Astrocyte (in vitro differentiated cells and primary cell): ENCODE data around the gene PIM3. TPM values are rescaled to one million over a fixed set of nuclear protein-coding genes. Genes with fewer than 3 reads are reported as not detected.

ENCODE experiments used
- DNase-seq: peaks from one replicate; pipeline ENCODE4 v3.0.0-alpha.2; 2010; ENCODE audit warnings: low read depth
- FAIRE-seq: peaks from 2 replicates; lab custom pipeline; 2011; peaks lifted over from hg19 to GRCh38; lab: Jason Lieb, UNC
- H2AFZ ChIP-seq: 2 replicates; pipeline ENCODE4 v1.6.0; 2012; ENCODE audit warnings: low read depth, low read length, inconsistent platforms
- H3K27ac ChIP-seq: 2 replicates; pipeline ENCODE4 v1.5.1; 2011; ENCODE audit warnings: low read depth, low read length, inconsistent platforms
- H3K27me3 ChIP-seq: 2 replicates; pipeline ENCODE4 v1.6.0; 2011; ENCODE audit warnings: low read length, inconsistent platforms; ENCODE audit not compliant: insufficient read depth
- H3K36me3 ChIP-seq: 2 replicates; pipeline ENCODE4 v1.5.1; 2011; ENCODE audit warnings: low read length, inconsistent platforms; ENCODE audit not compliant: insufficient read depth
- H3K4me1 ChIP-seq: 2 replicates; pipeline ENCODE4 v1.5.1; 2011; ENCODE audit warnings: low read length, inconsistent platforms; ENCODE audit not compliant: insufficient read depth
- H3K4me2 ChIP-seq: 2 replicates; pipeline ENCODE4 v1.6.0; 2012; ENCODE audit warnings: low read length, inconsistent platforms
- H3K4me3 ChIP-seq: 2 replicates; pipeline ENCODE4 v1.5.1; 2011; ENCODE audit warnings: low read depth, mild to moderate bottlenecking, low read length, inconsistent platforms; ENCODE audit not compliant: insufficient read depth
- H3K79me2 ChIP-seq: 2 replicates; pipeline ENCODE4 v1.6.0; 2012; ENCODE audit warnings: mild to moderate bottlenecking, low read length, inconsistent platforms; ENCODE audit not compliant: insufficient read depth
- H3K9ac ChIP-seq: 2 replicates; pipeline ENCODE4 v1.6.0; 2012; ENCODE audit warnings: mild to moderate bottlenecking, low read length, inconsistent platforms
- H3K9me3 ChIP-seq: 2 replicates; pipeline ENCODE4 v1.5.1; 2012; ENCODE audit warnings: low read depth, mild to moderate bottlenecking, low read length, inconsistent platforms; ENCODE audit not compliant: insufficient read depth
- H4K20me1 ChIP-seq: 2 replicates; pipeline ENCODE4 v1.6.0; 2012; ENCODE audit warnings: low read length, inconsistent platforms; ENCODE audit not compliant: insufficient read depth
- H3K27ac Mint-ChIP-seq: one replicate; pipeline ENCODE4 v1.8.0; 2021; ENCODE audit warnings: mild to moderate bottlenecking, mixed read lengths; ENCODE audit not compliant: unreplicated experiment
- H3K27me3 Mint-ChIP-seq: one replicate; pipeline ENCODE4 v1.8.0; 2021; ENCODE audit warnings: low read depth, mixed read lengths; ENCODE audit not compliant: unreplicated experiment
- H3K36me3 Mint-ChIP-seq: one replicate; pipeline ENCODE4 v1.8.0; 2021; ENCODE audit warnings: low read depth, mixed read lengths; ENCODE audit not compliant: unreplicated experiment
- H3K4me1 Mint-ChIP-seq: one replicate; pipeline ENCODE4 v1.8.0; 2021; ENCODE audit warnings: low read depth, mixed read lengths; ENCODE audit not compliant: unreplicated experiment
- H3K4me3 Mint-ChIP-seq: one replicate; pipeline ENCODE4 v1.8.0; 2021; ENCODE audit warnings: mild to moderate bottlenecking, moderate library complexity, mixed read lengths; ENCODE audit not compliant: unreplicated experiment
- H3K9me3 Mint-ChIP-seq: one replicate; pipeline ENCODE4 v1.8.0; 2021; ENCODE audit warnings: mild to moderate bottlenecking, mixed read lengths; ENCODE audit not compliant: unreplicated experiment
- CTCF ChIP-seq: IDR thresholded peaks from 2 replicates; pipeline ENCODE4 v1.5.1; 2011; ENCODE audit warnings: low read depth, mild to moderate bottlenecking, inconsistent platforms, low read length, moderate library complexity; ENCODE audit not compliant: insufficient read depth
- EZH2 ChIP-seq: IDR thresholded peaks from 2 replicates; pipeline ENCODE4 v1.6.1; 2012; ENCODE audit warnings: mild to moderate bottlenecking, low read length, inconsistent platforms; ENCODE audit not compliant: insufficient read depth
- total RNA-seq: library from RNA; stranded (reverse); gene quantifications from 2 replicates; pipeline ENCODE4 v1.2.1, GENCODE V29; 2021

Gene PIM3
- total RNA-seq, 1 donor from 2014 or later, result 15.5 TPM

- Histone ChIP-seq H3K4me1 (peaks cover 3% of the 10 kb centered on the region), H3K4me3 (no peak overlapping the region), H3K27me3 (no peaks in the 10 kb centered on the region), H3K9me3 (no peaks in the 10 kb centered on the region), H3K79me2 (no peaks in the 10 kb centered on the region), H3K36me3 (no peaks in the 10 kb centered on the region), H3K4me2 (no peak overlapping the region), H3K9ac (no peak overlapping the region), H4K20me1 (no peaks in the 10 kb centered on the region), H3K27ac (no peak overlapping the region), H2AFZ (no peak overlapping the region)
- H3K9me3 Mint-ChIP-seq, result no peaks in the 10 kb centered on the region
- DNase-seq (no peak), FAIRE-seq (no peak)
- H3K36me3 Mint-ChIP-seq, result no peaks in the 10 kb centered on the region
- H3K27me3 Mint-ChIP-seq, result peaks cover 4% of the 10 kb centered on the region
- no peak overlapping the region for H3K4me3 Mint-ChIP-seq
- peaks cover 2% of the 10 kb centered on the region for H3K4me1 Mint-ChIP-seq
- TF ChIP-seq CTCF, result no peak
- no peak for TF ChIP-seq EZH2
- peak overlapping the region; percentile 18 for H3K27ac Mint-ChIP-seq
Measured at GRCh38 chr22:49946612-49947295, 13.8 kb upstream of the PIM3 start.

- FAIRE-seq (no peak), DNase-seq (no peak)
- H3K27ac ChIP-seq, result no peak overlapping the region
- no peaks in the 10 kb centered on the region for H3K79me2 ChIP-seq
- no peaks in the 10 kb centered on the region for H3K9me3 ChIP-seq
- H4K20me1 ChIP-seq, result no peaks in the 10 kb centered on the region
- Mint-ChIP-seq H3K27me3 (peaks cover 4% of the 10 kb centered on the region), H3K27ac (no peak overlapping the region), H3K4me3 (no peak overlapping the region), H3K9me3 (no peaks in the 10 kb centered on the region), H3K36me3 (no peaks in the 10 kb centered on the region), H3K4me1 (peaks cover 2% of the 10 kb centered on the region)
- no peak overlapping the region for H3K4me3 ChIP-seq
- H3K27me3 ChIP-seq, result no peaks in the 10 kb centered on the region
- no peaks in the 10 kb centered on the region for H3K36me3 ChIP-seq
- no peak overlapping the region for H3K4me2 ChIP-seq
- TF ChIP-seq CTCF (no peak), EZH2 (no peak)
- H2AFZ ChIP-seq, result no peak overlapping the region
- H3K9ac ChIP-seq, result no peak overlapping the region
- peaks cover 8% of the 10 kb centered on the region for H3K4me1 ChIP-seq
Measured at GRCh38 chr22:49947296-49947622, 13.3 kb upstream of the PIM3 start.
